Esophagus muscularis mucosa (tissue), 4 donors: ENCODE results near the gene ITGBL1. TPM values are rescaled to one million over a fixed set of nuclear protein-coding genes. Genes with fewer than 3 reads are reported as not detected.

ENCODE experiments used
- DNase-seq: peaks from one replicate; pipeline ENCODE4 v3.0.0-alpha.2; 2017; ENCODE audit errors: extremely low spot score
- H3K27ac ChIP-seq, 4 donors: fragments of 200-600 bp; sonication (generic); replicated peaks in 1 of 4; 1 replicate in 3 of 4; 2 replicates in 1 of 4; pipeline ENCODE4 v1.5.1; 2016 to 2019; ENCODE audit warnings: mild to moderate bottlenecking in 1 of 4
- H3K27me3 ChIP-seq, 4 donors: fragments of 200-600 bp; sonication (generic); one replicate each; pipeline versions ENCODE4 v1.5.1 to v1.6.0; 2016 to 2019
- H3K36me3 ChIP-seq, 4 donors: fragments of 200-600 bp; sonication (generic); one replicate each; pipeline ENCODE4 v1.5.1; 2016 to 2019
- H3K4me1 ChIP-seq, 4 donors: fragments of 200-600 bp; sonication (generic); one replicate each; pipeline ENCODE4 v1.5.1; 2016 to 2019
- H3K4me3 ChIP-seq, 4 donors: fragments of 200-600 bp; sonication (generic); 1 replicate in 2 of 4; 2 replicates in 2 of 4; pipeline ENCODE4 v1.5.1; 2016 to 2019; ENCODE audit warnings: mild to moderate bottlenecking in 4 of 4, moderate library complexity in 1 of 4
- H3K9me3 ChIP-seq, 4 donors: fragments of 200-600 bp; sonication (generic); 1 replicate in 3 of 4; 2 replicates in 1 of 4; pipeline ENCODE4 v1.5.1; 2016 to 2019
- EP300 ChIP-seq: sonication (generic); formaldehyde crosslinking; IDR thresholded peaks from one replicate; pipeline ENCODE4 v1.6.1; 2017; ENCODE audit warnings: antibody characterized with exemption
- POLR2A ChIP-seq: fragments of 450-650 bp; IDR thresholded peaks from one replicate; pipeline ENCODE4 v1.6.1; 2017; ENCODE audit warnings: antibody characterized with exemption, moderate library complexity, mild to moderate bottlenecking, low read depth
- POLR2AphosphoS5 ChIP-seq, 2 donors: sonication (generic); formaldehyde crosslinking; IDR thresholded peaks; one replicate each; pipeline ENCODE4 v1.6.1; 2017; ENCODE audit warnings: antibody characterized with exemption in 2 of 2
- WGBS: methylation state at CpG from one replicate; pipeline ENCODE4 v1.1.5; 2018; 5-methylcytosine and 5-hydroxymethylcytosine counted together
- intact Hi-C: fragments of 100-400 bp; cut with DNase I; formaldehyde crosslinking; loops from one replicate; pipeline ENCODE4 v1.15.1; 2023
- total RNA-seq, 4 donors: library from RNA; depleted of rRNA; stranded (reverse); fragments of >200 nt; gene quantifications; one replicate each; pipeline versions ENCODE4 v1.1.0 to v1.2.1, GENCODE V29; 2016
- TF ChIP-seq, protein P1 (sequence below), 3 experiments: fragments of 200-600 bp in 2 of 3; fragments of 450-650 bp in 1 of 3; sonication (generic) in 2 of 3; IDR thresholded peaks; one replicate each; pipeline ENCODE4 v1.5.1; 2017 to 2019; ENCODE audit warnings: antibody characterized with exemption in 3 of 3, mild to moderate bottlenecking in 2 of 3, moderate library complexity in 1 of 3

ITGBL1 gene
- total RNA-seq, 4 donors from 2014 or later, result 8.3 to 20.0 (median 13.8) TPM

DNA sequence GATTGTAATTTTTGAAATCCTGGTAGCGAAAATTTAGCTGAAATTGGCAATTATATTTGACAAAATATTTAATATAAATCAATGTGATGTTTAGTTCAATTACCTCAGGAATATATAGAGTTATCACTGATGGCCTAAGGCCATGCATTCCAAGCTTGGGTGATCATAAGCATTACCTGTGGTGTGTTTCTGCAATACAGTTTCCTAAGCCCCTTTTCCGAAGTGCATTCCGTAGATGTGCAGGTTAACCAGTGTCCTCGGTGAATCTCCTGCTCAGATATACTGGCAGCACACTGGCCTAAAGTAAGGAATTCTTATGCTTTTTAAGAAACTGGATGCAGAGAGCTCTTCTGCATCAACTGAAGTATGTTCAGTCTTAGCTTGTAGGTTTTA, 35.0 kb downstream of the ITGBL1 start:
- intact Hi-C loops, result no loop called here
- WGBS, result 89% methylated on average over 4 of the region's 4 CpGs
- H3K4me3 ChIP-seq, result no peak overlapping the region
- DNase-seq, result no peak
- H3K36me3 ChIP-seq, result no peaks in the 10 kb centered on the region
- TF ChIP-seq, protein P1, sequence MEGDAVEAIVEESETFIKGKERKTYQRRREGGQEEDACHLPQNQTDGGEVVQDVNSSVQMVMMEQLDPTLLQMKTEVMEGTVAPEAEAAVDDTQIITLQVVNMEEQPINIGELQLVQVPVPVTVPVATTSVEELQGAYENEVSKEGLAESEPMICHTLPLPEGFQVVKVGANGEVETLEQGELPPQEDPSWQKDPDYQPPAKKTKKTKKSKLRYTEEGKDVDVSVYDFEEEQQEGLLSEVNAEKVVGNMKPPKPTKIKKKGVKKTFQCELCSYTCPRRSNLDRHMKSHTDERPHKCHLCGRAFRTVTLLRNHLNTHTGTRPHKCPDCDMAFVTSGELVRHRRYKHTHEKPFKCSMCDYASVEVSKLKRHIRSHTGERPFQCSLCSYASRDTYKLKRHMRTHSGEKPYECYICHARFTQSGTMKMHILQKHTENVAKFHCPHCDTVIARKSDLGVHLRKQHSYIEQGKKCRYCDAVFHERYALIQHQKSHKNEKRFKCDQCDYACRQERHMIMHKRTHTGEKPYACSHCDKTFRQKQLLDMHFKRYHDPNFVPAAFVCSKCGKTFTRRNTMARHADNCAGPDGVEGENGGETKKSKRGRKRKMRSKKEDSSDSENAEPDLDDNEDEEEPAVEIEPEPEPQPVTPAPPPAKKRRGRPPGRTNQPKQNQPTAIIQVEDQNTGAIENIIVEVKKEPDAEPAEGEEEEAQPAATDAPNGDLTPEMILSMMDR (IDR thresholded peaks at IDR 0.05), result no peak
- TF ChIP-seq POLR2AphosphoS5 (IDR thresholded peaks at IDR 0.05) (no peak), POLR2A (no peak), EP300 (no peak)
- peaks cover 0 to 6% (median 0%) of the 10 kb centered on the region in 4 donors for H3K4me1 ChIP-seq
- no peaks in the 10 kb centered on the region for H3K27me3 ChIP-seq
- no peaks in the 10 kb centered on the region for H3K9me3 ChIP-seq
- H3K27ac ChIP-seq, result no peak overlapping the region

DNA sequence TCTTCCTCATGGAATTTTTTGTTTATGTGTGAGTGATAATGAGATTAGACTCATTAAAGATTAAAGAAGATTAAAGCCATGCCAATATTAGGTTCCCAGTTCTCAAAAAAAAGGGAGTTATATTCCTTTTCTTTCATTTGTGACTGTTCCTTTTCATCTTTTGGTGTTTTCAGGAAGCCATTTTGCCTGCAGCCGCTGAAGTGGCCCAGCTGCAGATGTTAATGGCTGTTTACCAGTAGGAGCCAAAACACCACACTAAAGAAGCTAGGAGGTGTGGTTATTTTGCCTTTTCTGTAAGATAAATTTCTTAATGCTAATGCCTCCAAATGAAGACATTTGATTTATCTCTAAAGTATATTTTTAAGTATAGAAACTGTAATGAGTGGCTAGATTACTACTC, 36.3 kb downstream of the ITGBL1 start:
- WGBS, result 100% methylated on average over 1 of the region's 1 CpG
- TF ChIP-seq EP300 (no peak), POLR2A (no peak), POLR2AphosphoS5 (IDR thresholded peaks at IDR 0.05) (no peak)
- TF ChIP-seq, protein P1 (IDR thresholded peaks at IDR 0.05), result no peak
- intact Hi-C loops, result no loop called here

DNA sequence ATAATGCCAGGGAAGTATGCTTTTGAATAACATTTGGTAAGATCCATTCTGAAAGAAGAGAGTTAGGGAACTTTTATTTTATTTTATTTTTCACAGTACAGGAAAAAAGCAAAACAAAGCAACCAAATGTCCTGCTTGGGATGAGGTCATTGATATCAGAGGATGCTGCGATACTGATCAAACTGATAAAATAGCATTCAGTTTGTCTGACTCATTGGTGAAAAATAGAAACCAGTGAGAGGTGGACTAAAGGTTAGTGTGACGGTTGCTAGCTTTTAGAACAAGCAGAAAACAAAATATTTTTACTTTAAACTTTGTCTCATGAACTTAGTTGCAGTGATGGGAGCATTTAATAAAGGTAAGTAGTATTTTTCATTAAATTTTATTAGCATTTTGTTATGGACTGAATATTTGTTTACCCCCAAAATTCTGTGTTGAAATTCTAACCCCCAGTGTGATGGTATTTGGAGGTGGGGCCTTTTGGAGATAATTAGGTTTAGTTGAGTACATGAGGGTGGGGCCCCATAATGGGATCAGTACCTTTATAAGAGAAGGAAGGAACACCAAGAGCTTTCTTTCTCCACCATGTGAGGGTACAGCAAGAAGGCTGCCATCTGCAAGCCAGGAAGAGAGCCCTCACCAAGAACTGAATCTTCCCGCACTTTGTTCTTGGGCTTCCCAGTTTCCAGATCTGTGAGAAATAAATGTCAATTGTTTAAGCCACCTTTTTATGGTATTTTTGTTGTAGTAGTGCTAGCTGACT, 37.3 kb downstream of the ITGBL1 start:
- intact Hi-C loops, result no loop called here
- 85% methylated on average over 3 of the region's 3 CpGs for WGBS
- TF ChIP-seq EP300 (no peak), POLR2A (no peak), POLR2AphosphoS5 (IDR thresholded peaks at IDR 0.05) (no peak)
- TF ChIP-seq, protein P1 (IDR thresholded peaks at IDR 0.05), result no peak
- Histone ChIP-seq H3K27me3 (no peaks in the 10 kb centered on the region), H3K4me3 (no peak overlapping the region), H3K4me1 (peaks cover 0 to 6% (median 0%) of the 10 kb centered on the region in 4 donors), H3K27ac (no peak overlapping the region), H3K9me3 (no peaks in the 10 kb centered on the region), H3K36me3 (no peaks in the 10 kb centered on the region)
- no peak for DNase-seq

More for the DNA sequence above, 36.3 kb downstream of the ITGBL1 start:
- H3K4me1 ChIP-seq, result peaks cover 0 to 6% (median 0%) of the 10 kb centered on the region in 4 donors
- no peaks in the 10 kb centered on the region for H3K27me3 ChIP-seq
- no peaks in the 10 kb centered on the region for H3K9me3 ChIP-seq
- H3K4me3 ChIP-seq, result no peak overlapping the region
- H3K36me3 ChIP-seq, result no peaks in the 10 kb centered on the region
- H3K27ac ChIP-seq, result no peak overlapping the region
- DNase-seq, result no peak

DNA sequence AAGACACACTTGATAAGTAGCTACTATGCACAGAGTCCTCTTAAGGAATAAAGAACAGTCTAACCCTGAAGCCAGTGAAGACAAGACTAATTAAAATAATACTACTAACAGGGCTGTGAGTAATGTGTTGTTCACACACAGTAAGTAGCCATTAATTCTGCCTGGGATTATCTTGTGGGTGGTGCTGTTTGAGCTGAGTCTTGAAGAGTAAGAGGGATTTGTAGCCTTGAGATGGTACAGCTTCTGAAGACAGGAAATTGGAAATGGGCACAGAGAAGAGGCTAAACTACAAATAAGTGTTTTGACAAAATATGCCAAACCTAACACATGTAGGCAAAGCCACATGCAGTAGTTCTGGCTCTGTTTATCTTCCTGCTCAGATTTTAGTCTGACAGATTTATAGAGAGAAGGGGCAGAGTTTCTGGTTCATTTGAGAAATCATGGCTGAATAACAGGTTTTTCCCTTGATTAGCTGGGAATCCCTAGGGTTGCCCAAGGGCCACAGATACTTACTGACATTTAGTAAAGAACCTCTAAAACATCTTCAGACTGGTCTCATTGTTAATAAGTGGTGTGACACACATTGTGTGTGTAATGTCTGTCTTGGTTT, 38.0 kb downstream of the ITGBL1 start:
- intact Hi-C loops, result no loop called here
- no peak overlapping the region for H3K27ac ChIP-seq

More for the DNA sequence above, 38.0 kb downstream of the ITGBL1 start:
- Histone ChIP-seq H3K4me1 (peaks cover 0 to 6% (median 0%) of the 10 kb centered on the region in 4 donors), H3K4me3 (no peak overlapping the region), H3K36me3 (no peaks in the 10 kb centered on the region), H3K27me3 (no peaks in the 10 kb centered on the region), H3K9me3 (no peaks in the 10 kb centered on the region)
- TF ChIP-seq POLR2AphosphoS5 (IDR thresholded peaks at IDR 0.05), result no peak
- no peak for TF ChIP-seq EP300
- TF ChIP-seq, protein P1 (IDR thresholded peaks at IDR 0.05), result no peak
- no peak for TF ChIP-seq POLR2A
- DNase-seq, result no peak
